Measurements from ENCODE around the gene RGL1.

- no peak for TF ChIP-seq EZH2 (IDR thresholded peaks at IDR 0.05; ENCODE audit: borderline replicate concordance, low read depth, low read length, severe bottlenecking)
- no peak for TF ChIP-seq CTCF (IDR thresholded peaks at IDR 0.05; ENCODE audit: extremely low read depth in 1 of 2, insufficient read depth in 1 of 2, low read depth in 1 of 2, low read length in 2 of 2)
- no peak for TF ChIP-seq MAX (IDR thresholded peaks at IDR 0.05; ENCODE audit: insufficient read depth, insufficient read length)
- TF ChIP-seq POLR2A (IDR thresholded peaks at IDR 0.05; ENCODE audit: low read depth, low read length), result no peak
- TF ChIP-seq JUN (IDR thresholded peaks at IDR 0.05; ENCODE audit: borderline replicate concordance, insufficient read depth, insufficient read length, low read depth), result no peak
- TF ChIP-seq MYC (IDR thresholded peaks at IDR 0.05; ENCODE audit: low read depth, low read length), result no peak
- no peak for TF ChIP-seq POLR2AphosphoS5 (IDR thresholded peaks at IDR 0.05; ENCODE audit: insufficient read depth, low read depth, low read length)
- no peak for TF ChIP-seq FOS (IDR thresholded peaks at IDR 0.05; ENCODE audit: borderline replicate concordance, insufficient read depth, low read length)
- TF ChIP-seq GATA2 (IDR thresholded peaks at IDR 0.05; ENCODE audit: insufficient read depth, insufficient read length, low read depth, low read length), result no peak
These were observed 59.7 kb downstream of the RGL1 start for GRCh38 chr1:183864611-183865010.

Measured in endothelial cell of umbilical vein (primary cell).